Coronary artery (tissue), 2 donors: ENCODE measurements around the gene PTTG1IP.

ENCODE experiments used
- DNase-seq: peaks from one replicate; pipeline ENCODE4 v3.0.0-alpha.2; 2017; ENCODE audit warnings: low spot score
- H3K27ac ChIP-seq, 2 donors: fragments of 200-600 bp; sonication (generic); one replicate each; pipeline ENCODE4 v1.5.1; 2016 to 2019
- H3K4me3 ChIP-seq: fragments of 200-600 bp; sonication (generic); 2 replicates; pipeline ENCODE4 v1.5.1; 2016; ENCODE audit warnings: mild to moderate bottlenecking, moderate library complexity
- CTCF ChIP-seq: fragments of 200-600 bp; sonication (generic); IDR thresholded peaks from one replicate; pipeline ENCODE4 v1.5.1; 2019; ENCODE audit warnings: antibody characterized with exemption

Gene PTTG1IP

GRCh38 chr21:44846224-44846484 is 27.3 kb downstream of the PTTG1IP start:
- Histone ChIP-seq H3K27ac (peak overlapping the region in 1 of 2 donors; percentile 2), H3K4me3 (peak overlapping the region; percentile 64)

GRCh38 chr21:44845418-44846223 is 27.9 kb downstream of the PTTG1IP start:
- H3K4me3 ChIP-seq = peak overlapping the region; percentile 64
- TF ChIP-seq CTCF = no peak
- no peak overlapping the region for H3K27ac ChIP-seq
- DNase-seq = no peak

More at GRCh38 chr21:44846224-44846484, 27.3 kb downstream of the PTTG1IP start:
- no peak for TF ChIP-seq CTCF
- no peak for DNase-seq

- TF ChIP-seq CTCF = no peak
- no peak overlapping the region for H3K4me3 ChIP-seq
- no peak overlapping the region for H3K27ac ChIP-seq
- DNase-seq = no peak
Observed at GRCh38 chr21:44844256-44844655, 29.2 kb downstream of the PTTG1IP start.

GRCh38 chr21:44842721-44843445 is 30.6 kb downstream of the PTTG1IP start:
- Histone ChIP-seq H3K27ac (no peak overlapping the region), H3K4me3 (no peak overlapping the region)
- no peak for TF ChIP-seq CTCF
- DNase-seq = no peak

GRCh38 chr21:44842087-44842486 is 31.4 kb downstream of the PTTG1IP start:
- no peak overlapping the region for H3K4me3 ChIP-seq
- TF ChIP-seq CTCF = no peak
- no peak for DNase-seq
- no peak overlapping the region for H3K27ac ChIP-seq

- DNase-seq = no peak
- Histone ChIP-seq H3K4me3 (no peak overlapping the region), H3K27ac (no peak overlapping the region)
- no peak for TF ChIP-seq CTCF
Observed at GRCh38 chr21:44840771-44841170, 32.7 kb downstream of the PTTG1IP start.

- Histone ChIP-seq H3K4me3 (no peak overlapping the region), H3K27ac (no peak overlapping the region)
- no peak for TF ChIP-seq CTCF
- no peak for DNase-seq
Observed at GRCh38 chr21:44838951-44839350, 34.5 kb downstream of the PTTG1IP start.
